ENCODE results near the gene CELA2B. TPM values are rescaled to one million over a fixed set of nuclear protein-coding genes. Genes with fewer than 3 reads are reported as not detected.

The CELA2B gene
- total RNA-seq, 2 experiments from 2014 or later: not detected

- CTCF ChIA-PET (ENCODE audit: unreplicated experiment): no interaction called here
- POLR2A ChIA-PET: interaction anchor here (0.7 kb wide), 1 partner anchor 919 kb away, joined by 3 read pairs; no protein-coding TSS in a partner anchor
- H3K4me2 ChIP-seq (ENCODE audit: low read length): peak overlapping the region; percentile 87
- TF ChIP-seq CTCF (conservative IDR thresholded peaks at IDR 0.05; ENCODE audit: low read length): no peak
- TF ChIP-seq EZH2phosphoT487 (IDR thresholded peaks at IDR 0.05; ENCODE audit: borderline replicate concordance, low read depth, low read length): no peak
- no peaks in the 10 kb centered on the region for H3K9me2 ChIP-seq (ENCODE audit: insufficient read depth, low read length)
- no peak for DNase-seq (ENCODE audit: low spot score)
- H2AFZ ChIP-seq (ENCODE audit: low read length): no peak overlapping the region
- no peaks in the 10 kb centered on the region for H3K36me3 ChIP-seq (ENCODE audit: insufficient read depth, low read length)
- H3K79me2 ChIP-seq (ENCODE audit: insufficient read depth, low read depth, low read length): peaks cover 11% of the 10 kb centered on the region; the same call in 1 of the 2 replicates
- H3K4me3 ChIP-seq (ENCODE audit: low read depth, low read length, poor library complexity, severe bottlenecking): no peak overlapping the region
- no peak overlapping the region for H3K27ac ChIP-seq (ENCODE audit: low read depth, low read length, poor library complexity, severe bottlenecking)
- no TSS peak for BruUV-seq (replicated peaks)
- intact Hi-C loops (cut with micrococcal nuclease; ENCODE audit: unreplicated experiment): no loop called here
- no peaks in the 10 kb centered on the region for H4K20me1 ChIP-seq (ENCODE audit: insufficient read depth, low read length)
- no peaks in the 10 kb centered on the region for H3K9me3 ChIP-seq (ENCODE audit: low read length)
- peaks cover 18% of the 10 kb centered on the region for H3K4me1 ChIP-seq (ENCODE audit: insufficient read depth, low read length, poor library complexity, severe bottlenecking)
Observed at GRCh38 chr1:15522551-15522950, 46.6 kb downstream of the CELA2B start.

- CTCF ChIA-PET (ENCODE audit: unreplicated experiment): no interaction called here
- peak overlapping the region; percentile 87 for H3K4me2 ChIP-seq (ENCODE audit: low read length)
- peaks cover 22% of the 10 kb centered on the region for H3K4me1 ChIP-seq (ENCODE audit: insufficient read depth, low read length, poor library complexity, severe bottlenecking)
- POLR2A ChIA-PET: interaction anchor here (0.7 kb wide), 1 partner anchor 919 kb away, joined by 3 read pairs; no protein-coding TSS in a partner anchor
- H2AFZ ChIP-seq (ENCODE audit: low read length): peak overlapping the region; percentile 17; the same call in 1 of the 2 replicates
- H3K9me3 ChIP-seq (ENCODE audit: low read length): no peaks in the 10 kb centered on the region
- H3K4me3 ChIP-seq (ENCODE audit: low read depth, low read length, poor library complexity, severe bottlenecking): peak overlapping the region; percentile 71
- DNase-seq (ENCODE audit: low spot score): peak; percentile 24
- no peaks in the 10 kb centered on the region for H3K36me3 ChIP-seq (ENCODE audit: insufficient read depth, low read length)
- no peaks in the 10 kb centered on the region for H3K9me2 ChIP-seq (ENCODE audit: insufficient read depth, low read length)
- H4K20me1 ChIP-seq (ENCODE audit: insufficient read depth, low read length): no peaks in the 10 kb centered on the region
- peaks cover 19% of the 10 kb centered on the region; the same call in 1 of the 2 replicates for H3K79me2 ChIP-seq (ENCODE audit: insufficient read depth, low read depth, low read length)
- BruUV-seq (replicated peaks): TSS peak; percentile 81
- TF ChIP-seq EZH2phosphoT487 (IDR thresholded peaks at IDR 0.05; ENCODE audit: borderline replicate concordance, low read depth, low read length): no peak
- TF ChIP-seq CTCF (conservative IDR thresholded peaks at IDR 0.05; ENCODE audit: low read length): no peak
- H3K27ac ChIP-seq (ENCODE audit: low read depth, low read length, poor library complexity, severe bottlenecking): peak overlapping the region; percentile 34
- intact Hi-C loops (cut with micrococcal nuclease; ENCODE audit: unreplicated experiment): no loop called here
Observed at GRCh38 chr1:15523104-15524020, 47.5 kb downstream of the CELA2B start.

GRCh38 chr1:15524021-15524282 lies 48.0 kb downstream of the CELA2B start, which contains the start of gene CASP9:
TSS of gene CASP9 (minus strand) at chr1:15524215. CDS start at chr1:15524200, 15 bp downstream.
- H4K20me1 ChIP-seq (ENCODE audit: insufficient read depth, low read length): no peaks in the 10 kb centered on the region
- ChIA-PET POLR2A (no interaction called here), CTCF (ENCODE audit: unreplicated experiment) (no interaction called here)
- H3K9me2 ChIP-seq (ENCODE audit: insufficient read depth, low read length): no peaks in the 10 kb centered on the region
- H3K4me3 ChIP-seq (ENCODE audit: low read depth, low read length, poor library complexity, severe bottlenecking): peak within 1 kb of the TSS; percentile 83
- no peaks in the 10 kb centered on the region for H3K9me3 ChIP-seq (ENCODE audit: low read length)
- H3K27ac ChIP-seq (ENCODE audit: low read depth, low read length, poor library complexity, severe bottlenecking): peak within 1 kb of the TSS; percentile 62
- no peak for TF ChIP-seq EZH2phosphoT487 (IDR thresholded peaks at IDR 0.05; ENCODE audit: borderline replicate concordance, low read depth, low read length)
- no peak for TF ChIP-seq CTCF (conservative IDR thresholded peaks at IDR 0.05; ENCODE audit: low read length)
- intact Hi-C loops (cut with micrococcal nuclease; ENCODE audit: unreplicated experiment): no loop called here
- H3K79me2 ChIP-seq (ENCODE audit: insufficient read depth, low read depth, low read length): peaks cover 21% of the 10 kb centered on the region; the same call in 1 of the 2 replicates
- no TSS peak for BruUV-seq (replicated peaks)
- DNase-seq (ENCODE audit: low spot score): no peak
- peak within 1 kb of the TSS; percentile 99 for H3K4me2 ChIP-seq (ENCODE audit: low read length)
- peaks cover 22% of the 10 kb centered on the region for H3K4me1 ChIP-seq (ENCODE audit: insufficient read depth, low read length, poor library complexity, severe bottlenecking)
- H3K36me3 ChIP-seq (ENCODE audit: insufficient read depth, low read length): no peaks in the 10 kb centered on the region
- H2AFZ ChIP-seq (ENCODE audit: low read length): peak within 1 kb of the TSS; percentile 55; the same call in 1 of the 2 replicates

All from OCI-LY7 (cell line).